Ramos (cell line): ENCODE measurements around the gene SEMA6A.

Source experiments
- in situ Hi-C: fragments of 300-500 bp; cut with MboI; formaldehyde crosslinking; loops from one replicate; pipeline ENCODE4 v1.14.3; 2022; ENCODE audit warnings: low sequenced_read_pairs; ENCODE audit not compliant: unreplicated experiment

Gene SEMA6A

DNA sequence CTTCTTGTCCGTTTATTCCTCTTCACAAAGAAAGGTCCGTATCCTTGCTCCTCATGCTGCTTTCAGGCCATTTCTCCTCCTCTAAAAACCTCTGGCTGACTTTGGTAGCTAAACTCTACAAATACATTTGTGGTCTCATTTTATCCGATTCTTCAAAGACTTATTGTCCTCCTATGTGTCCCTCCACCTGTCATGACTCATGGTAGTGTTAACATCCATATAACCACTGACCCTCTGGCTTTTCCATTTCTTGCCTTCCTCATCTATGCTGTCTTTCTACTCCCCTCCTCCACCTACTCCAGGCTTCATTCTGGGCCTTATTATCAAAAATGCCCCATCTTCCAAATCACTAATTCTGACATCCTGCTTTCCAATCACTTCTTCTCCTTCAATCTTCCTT lies 4.1 kb upstream of the SEMA6A start:
- in situ Hi-C loops: no loop called here

DNA sequence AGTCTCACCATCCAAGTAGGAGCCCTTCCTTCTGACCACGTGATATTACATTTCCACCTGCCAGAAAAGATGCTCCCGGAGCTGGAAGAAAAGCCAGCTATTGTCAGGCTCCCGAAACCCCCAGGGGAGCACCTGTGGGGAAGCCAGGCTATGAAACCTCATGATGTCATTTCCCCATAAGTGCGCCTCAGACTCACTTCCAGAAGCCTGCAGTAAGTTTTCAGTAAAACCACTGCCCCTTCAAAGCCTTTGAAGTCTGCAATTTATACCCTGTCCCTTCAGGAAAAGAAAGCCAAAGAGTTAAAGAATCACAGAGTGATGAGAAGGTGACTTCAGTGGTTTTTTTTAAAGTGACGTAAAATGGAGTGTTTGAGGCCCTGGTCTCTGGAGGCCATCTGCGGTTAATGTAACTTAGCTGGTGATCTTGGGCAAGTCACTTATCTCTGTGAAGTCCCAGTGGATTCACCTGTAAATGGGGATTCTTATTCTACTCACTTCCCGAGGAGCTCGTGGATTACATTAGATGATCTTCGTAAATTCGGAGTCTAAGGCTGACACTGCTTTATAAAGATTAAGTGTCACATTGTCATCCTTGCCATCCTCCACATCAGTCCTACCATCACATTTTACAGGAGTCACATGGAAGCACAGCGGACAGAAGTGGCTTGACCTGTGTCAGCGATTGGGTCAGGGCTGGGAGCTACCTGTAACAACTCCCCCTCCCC lies 2.6 kb upstream of the SEMA6A start:
- in situ Hi-C loops: no loop called here

DNA sequence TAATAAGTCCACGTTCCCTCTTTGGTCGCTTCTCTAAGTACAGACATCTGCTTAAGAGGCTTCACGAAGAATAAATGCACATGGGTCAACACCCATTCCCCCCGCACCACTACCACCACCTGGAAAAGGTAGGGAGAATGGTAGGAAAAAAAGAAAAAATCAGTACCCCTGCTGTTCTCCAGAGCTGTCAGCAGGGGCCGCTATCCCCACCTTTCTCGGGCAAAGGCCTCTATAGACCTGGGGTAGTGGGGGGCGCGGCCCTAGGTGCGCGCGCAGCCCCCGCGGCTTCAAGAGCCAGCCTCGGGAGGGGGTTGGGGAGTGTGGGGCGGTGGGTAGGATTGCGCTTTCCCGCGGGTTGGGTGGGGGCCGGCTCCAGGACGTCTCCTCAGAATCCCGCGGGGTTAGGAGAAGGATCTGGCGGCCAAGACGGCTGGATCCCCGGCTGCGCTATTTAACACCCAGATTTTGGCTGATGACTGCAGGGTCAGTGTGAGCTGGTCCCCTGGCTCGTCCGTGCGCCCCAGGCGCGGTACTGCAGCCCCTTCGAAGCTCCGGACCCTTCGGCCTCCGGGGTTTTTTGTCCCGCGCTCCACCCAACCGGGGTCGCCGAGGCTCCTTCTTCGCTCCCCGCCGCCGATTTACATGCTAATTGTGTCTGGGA lies 1.6 kb upstream of the SEMA6A start:
- in situ Hi-C loops: no loop called here

DNA sequence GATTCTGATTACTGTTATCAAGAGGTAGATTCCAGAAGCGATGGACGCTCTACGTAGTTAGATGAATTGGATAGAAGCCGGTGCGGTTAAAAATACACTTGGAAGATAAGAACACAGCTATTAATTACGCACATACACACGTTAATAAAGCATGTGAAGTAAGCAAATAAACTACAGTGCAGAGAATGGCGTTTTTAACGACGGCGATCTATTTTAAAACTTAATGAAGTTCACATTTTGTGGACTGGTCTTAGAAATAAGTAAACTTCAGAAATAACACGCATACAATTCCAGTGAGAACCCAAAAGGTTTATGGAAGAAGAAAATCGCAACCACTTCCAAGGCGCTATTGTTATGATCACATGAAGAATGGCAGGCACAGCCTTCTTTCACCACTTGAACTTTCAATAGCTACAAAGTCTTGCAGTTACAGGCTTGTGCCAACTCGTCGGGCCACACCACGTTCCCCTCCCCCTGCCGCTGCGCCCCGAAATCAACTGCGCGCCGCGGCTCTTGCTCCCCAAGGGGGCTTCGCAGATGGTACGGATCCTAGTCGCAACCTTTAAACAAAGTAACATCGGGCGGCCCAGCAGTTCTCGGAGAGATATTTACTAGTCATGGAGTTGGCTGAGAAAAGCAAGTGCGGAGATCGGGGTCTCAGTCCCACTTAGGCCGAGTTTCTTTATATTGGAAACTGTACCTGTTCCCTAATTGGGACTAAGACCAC lies 866 bp upstream of the SEMA6A start:
- in situ Hi-C loops: no loop called here

GRCh38 chr5:116573702-116574366 lies 789 bp downstream of the SEMA6A start:
- in situ Hi-C loops: no loop called here

- in situ Hi-C loops: no loop called here
Observed at GRCh38 chr5:116573279-116573701, 1.3 kb downstream of the SEMA6A start.

GRCh38 chr5:116572350-116573278 lies 2.0 kb downstream of the SEMA6A start:
- in situ Hi-C loops: no loop called here

DNA sequence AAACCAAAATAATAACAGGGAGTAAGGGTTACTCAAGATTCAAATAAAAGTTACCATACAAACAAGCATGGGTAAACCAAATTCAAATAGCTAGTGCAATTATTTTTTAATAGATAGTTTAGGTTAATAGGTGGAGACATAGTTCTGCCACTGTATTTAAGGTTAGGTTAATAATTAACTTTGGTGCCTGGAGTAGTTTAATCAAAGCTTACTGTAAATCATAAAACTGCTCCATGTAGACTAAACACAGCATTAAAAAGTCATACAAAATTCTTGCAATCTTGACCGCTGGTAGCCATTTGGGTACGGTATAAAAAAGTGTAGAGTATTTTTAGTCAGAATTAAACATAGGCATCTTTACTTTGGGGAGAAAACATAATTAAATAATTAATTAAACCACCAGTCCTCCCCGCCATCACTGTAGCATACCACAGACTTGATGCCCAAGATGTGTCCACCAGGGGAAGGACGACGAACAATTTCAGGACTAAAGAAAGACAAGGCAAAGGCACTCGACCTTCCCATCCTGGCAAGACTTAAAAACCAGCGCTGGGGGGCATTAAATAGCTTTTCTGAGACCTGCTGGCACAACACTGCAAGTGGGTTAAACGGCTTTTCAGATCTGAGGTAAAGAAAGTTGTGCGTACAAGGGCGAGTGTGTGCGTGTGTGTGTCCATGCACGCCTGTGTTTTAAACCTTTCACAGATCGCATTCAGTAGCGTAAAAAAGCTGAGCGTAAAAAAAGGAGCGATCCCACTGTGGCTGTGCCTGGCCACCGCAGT lies 2.9 kb downstream of the SEMA6A start:
- in situ Hi-C loops: no loop called here

DNA sequence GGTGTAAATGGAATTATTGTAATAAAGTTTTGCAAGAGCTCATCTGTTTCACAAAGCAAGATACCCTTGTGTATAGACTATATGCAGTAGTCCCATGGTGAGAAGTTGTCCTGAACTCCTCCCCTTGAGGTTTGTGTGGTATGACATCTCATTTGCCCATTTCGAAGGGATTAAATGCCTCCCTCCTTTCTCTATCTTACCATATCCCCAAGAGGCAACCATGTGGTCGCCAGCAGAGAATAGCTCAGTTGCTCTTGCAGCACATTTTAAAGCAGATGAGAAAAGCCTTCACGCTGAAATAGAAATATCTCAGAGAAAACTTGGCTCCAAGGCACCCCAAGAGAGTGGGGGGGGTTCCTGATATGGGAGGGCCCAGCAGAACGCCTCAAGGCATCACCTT lies 4.6 kb downstream of the SEMA6A start:
- in situ Hi-C loops: no loop called here

DNA sequence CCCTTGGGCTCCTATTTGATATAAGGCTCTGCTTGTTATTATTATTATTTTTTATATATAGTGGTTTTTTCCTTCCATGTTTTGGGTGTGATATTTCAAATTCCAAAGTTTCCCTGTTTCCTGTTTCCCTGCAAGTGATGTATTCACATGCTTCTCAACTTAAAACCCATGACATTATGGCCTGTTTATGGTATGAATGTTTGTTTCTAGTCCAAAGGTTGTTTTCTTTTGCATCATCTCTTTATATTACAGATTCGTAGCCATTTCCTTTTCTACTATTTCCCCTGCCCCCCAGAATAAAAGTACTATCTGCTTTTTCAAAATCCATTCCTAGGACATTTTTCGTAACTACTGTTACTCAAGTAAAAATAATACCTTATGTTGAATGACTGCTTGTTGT lies 7.5 kb downstream of the SEMA6A start:
- in situ Hi-C loops: no loop called here

DNA sequence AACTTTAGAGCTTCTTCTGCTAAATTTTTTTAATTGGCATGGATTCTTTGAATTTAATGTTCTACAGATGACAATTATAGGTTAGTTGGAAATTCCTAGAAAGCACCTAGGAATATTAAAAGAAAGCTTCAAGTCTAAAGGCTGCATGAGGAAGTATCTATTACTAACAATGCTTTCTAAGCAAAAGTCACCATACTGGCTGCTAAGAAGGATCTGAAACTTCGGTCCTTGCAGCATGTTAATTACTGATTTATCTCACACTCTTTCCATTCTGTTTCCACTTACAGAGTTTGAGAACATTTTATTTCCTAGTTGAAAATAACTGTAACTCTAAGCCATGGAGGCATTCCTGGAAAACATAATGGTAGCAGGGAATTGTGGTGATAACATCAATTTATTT lies 8.4 kb downstream of the SEMA6A start:
- in situ Hi-C loops: no loop called here

DNA sequence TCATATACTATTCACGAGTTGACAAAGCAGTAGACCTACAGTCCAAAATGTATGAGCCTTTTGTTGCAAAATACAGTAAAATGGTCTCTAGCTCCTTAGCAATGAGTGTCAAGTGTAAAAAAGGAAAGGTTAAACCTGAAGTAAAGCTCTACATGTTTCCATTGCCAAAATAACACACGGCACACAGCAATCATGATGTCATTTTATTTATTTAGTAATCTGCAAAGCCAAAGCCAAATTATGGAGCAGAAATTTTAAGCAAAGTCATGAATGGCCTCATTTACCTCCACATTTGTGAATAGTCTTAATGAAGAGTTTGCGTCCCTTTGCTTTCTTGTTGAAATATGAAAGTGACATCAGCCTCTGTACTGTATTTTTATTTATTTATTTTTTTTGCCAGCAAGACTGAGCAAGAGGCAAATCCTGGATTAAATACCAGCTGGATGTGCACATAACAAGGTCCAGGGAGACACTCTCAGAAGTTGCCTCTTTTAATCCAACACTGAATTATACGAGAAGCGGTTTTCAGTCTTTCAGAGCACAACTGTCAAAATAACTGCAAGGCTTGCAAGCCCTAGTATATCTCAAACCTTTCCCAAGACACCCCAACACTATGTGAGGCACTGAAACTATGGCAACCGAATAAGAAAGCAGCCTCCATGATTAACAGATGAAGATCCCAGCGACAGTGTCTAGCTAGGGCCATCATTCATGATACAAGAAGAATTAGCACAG lies 9.7 kb downstream of the SEMA6A start:
- in situ Hi-C loops: no loop called here

- in situ Hi-C loops: no loop called here
Observed at GRCh38 chr5:116564312-116564711, 10.3 kb downstream of the SEMA6A start.

GRCh38 chr5:116563736-116564308 lies 10.8 kb downstream of the SEMA6A start:
- in situ Hi-C loops: no loop called here

- in situ Hi-C loops: no loop called here
Observed at GRCh38 chr5:116562669-116563068, 12.0 kb downstream of the SEMA6A start.

- in situ Hi-C loops: no loop called here
Observed at GRCh38 chr5:116561658-116562057, 13.0 kb downstream of the SEMA6A start.

- in situ Hi-C loops: no loop called here
Observed at GRCh38 chr5:116559673-116560164, 14.9 kb downstream of the SEMA6A start.

GRCh38 chr5:116559239-116559638 lies 15.4 kb downstream of the SEMA6A start:
- in situ Hi-C loops: no loop called here
